Islet of Langerhans (tissue), 1 donor: Measurements from ENCODE around the gene TAC4.

Source experiments
- FAIRE-seq: peaks from one replicate; lab custom pipeline; 2011; peaks lifted over from hg19 to GRCh38; lab: Jason Lieb, UNC

Gene TAC4, protein sequence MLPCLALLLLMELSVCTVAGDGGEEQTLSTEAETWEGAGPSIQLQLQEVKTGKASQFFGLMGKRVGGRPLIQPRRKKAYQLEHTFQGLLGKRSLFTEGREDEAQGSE

GRCh38 chr17:49848019-49848473, at the start of gene TAC4:
Gene TAC4, minus strand, starts transcription at chr17:49848069. Its CDS starts 52 bp downstream, at chr17:49848017.
- no peak for FAIRE-seq

DNA sequence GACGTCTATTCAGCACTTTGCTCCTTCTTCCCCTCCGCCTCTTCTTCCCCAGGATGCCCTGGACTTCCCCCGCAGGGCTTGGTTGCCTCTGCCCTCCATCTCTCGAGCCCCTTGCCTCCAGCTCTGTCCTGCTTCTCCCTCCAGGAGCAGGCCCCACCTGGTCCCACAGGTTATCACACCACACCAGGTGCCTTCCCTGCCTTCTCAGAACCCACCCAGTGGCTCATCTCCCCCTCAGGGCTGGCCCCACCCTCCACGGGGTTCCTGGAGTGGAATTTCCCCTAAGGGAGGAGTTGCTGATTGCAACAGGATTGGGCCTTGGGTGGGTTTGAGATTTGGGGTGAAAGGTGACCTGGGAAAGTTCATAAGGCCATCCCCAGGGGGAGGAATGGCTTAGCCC, 49.0 kb upstream of the TAC4 start:
- no peak for FAIRE-seq

- FAIRE-seq = no peak
These were observed 48.4 kb upstream of the TAC4 start for GRCh38 chr17:49896222-49896621.

GRCh38 chr17:49895812-49896211, 47.9 kb upstream of the TAC4 start:
- FAIRE-seq = no peak

- no peak for FAIRE-seq
These were observed 46.9 kb upstream of the TAC4 start for GRCh38 chr17:49894761-49895160.

DNA sequence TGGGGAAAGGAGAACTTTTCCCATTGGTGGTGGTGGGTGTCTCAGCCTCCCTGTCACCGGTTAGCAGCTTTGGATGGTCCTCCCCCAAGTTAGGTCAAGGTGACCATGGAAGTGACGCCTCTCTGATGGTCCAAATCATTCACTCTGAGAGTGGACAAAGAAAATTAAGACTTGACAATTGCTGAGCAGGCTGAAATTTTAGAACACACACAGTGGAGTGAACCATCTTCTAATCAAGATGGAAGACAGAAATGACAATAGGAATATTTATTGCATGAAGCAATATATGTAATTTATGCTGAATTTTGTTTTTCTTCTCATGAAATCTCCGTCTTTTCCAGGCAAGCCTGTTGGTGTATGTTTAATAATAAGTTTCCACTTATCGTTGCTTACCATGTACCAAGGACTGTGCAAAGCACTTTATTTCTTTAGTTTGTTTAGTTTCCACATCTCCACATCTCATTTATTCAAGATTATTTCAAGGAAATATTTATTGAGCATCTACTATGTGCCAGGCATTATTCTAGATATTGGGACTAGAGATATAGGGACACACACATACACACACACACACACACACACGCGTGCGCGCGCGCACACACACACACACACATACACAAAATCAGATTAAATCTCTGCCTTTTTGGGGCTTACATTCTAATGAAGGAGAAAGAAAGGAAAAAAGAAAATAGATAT, 44.0 kb upstream of the TAC4 start:
- no peak for FAIRE-seq

DNA sequence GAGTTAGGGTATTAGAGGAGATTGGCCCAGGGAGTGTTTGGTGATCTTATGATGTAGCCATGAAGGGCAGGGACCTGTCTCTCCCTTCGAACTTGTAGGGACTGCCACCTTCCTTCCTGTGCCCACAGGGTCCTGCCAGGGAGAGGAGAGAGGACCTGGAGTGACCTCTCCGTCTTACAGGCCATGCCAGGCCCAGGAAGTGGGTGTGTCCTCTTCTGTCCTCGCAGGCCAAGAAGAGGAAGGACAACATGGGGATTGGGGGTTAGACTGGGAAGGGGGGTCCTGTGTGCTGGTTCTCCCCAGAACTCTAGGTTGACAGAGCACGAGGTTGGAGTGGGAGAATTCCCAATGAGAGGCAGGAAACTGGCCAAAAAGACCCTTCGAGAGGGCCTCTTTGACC, 43.4 kb upstream of the TAC4 start:
- no peak for FAIRE-seq

- FAIRE-seq = no peak
These were observed 43.0 kb upstream of the TAC4 start for GRCh38 chr17:49890852-49891251.

- no peak for FAIRE-seq
These were observed 42.4 kb upstream of the TAC4 start for GRCh38 chr17:49890077-49890821.

- no peak for FAIRE-seq
These were observed 41.6 kb upstream of the TAC4 start for GRCh38 chr17:49889500-49889899.

DNA sequence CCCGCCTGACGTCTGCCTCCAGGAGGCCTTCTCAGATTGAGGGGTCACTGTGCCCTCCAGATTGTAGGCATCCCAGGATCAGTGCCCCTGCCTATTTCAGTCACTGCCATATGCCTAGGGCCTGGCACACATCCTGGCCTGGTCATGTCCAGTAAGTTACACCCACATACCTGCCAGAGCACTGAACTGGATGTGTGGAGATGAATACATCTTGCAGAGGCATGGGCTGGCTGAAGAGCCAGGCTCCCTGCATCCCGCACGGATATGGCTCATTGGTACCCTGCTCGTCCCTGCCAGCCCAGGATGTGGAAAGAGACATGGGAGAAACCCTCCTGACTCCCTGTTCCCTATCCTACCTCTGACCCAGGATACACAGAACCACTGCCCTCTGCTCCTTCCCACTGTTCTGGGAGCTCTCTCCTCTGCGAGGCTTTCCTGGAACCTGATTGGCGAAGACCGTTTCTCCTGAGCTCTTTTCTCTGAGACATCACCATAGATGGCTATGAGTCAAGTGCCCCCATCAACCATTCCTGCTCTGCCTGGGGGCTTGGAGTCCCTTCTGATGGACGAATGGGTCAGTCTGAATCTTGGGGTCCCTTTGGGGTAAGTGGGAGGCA, 40.0 kb upstream of the TAC4 start:
- no peak for FAIRE-seq

DNA sequence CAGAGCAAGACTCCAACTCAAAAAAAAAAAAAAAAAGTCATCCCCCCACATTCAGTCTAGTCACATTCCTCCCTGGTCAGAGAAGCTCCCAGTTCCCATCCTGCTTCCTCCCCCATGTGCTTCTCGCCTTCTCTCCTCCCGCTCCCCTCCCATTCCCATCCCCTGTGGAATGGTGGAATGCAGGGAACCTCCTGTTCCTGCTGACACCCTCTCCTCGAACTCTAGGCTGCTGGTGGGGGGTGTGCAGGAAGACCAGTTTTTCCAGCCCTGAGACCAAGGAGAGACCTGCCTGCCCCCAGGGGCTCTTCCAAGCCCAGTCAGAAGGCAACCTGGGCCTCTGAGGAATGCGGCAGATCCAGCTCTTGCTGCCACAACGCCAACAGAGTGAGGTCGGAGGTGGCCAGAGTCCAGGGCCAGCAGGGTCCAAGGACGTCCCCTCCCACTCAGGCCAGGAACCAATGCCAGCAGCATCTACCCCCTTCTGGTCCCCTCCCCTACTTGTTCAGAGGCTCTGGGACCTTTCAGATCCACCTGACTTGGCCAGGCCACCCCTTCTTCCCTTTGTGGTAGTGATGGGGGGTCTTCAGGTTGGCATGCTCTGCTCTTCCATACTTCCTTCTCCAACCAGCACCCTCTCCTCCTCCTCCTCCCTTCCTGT, 39.3 kb upstream of the TAC4 start:
- FAIRE-seq = no peak

DNA sequence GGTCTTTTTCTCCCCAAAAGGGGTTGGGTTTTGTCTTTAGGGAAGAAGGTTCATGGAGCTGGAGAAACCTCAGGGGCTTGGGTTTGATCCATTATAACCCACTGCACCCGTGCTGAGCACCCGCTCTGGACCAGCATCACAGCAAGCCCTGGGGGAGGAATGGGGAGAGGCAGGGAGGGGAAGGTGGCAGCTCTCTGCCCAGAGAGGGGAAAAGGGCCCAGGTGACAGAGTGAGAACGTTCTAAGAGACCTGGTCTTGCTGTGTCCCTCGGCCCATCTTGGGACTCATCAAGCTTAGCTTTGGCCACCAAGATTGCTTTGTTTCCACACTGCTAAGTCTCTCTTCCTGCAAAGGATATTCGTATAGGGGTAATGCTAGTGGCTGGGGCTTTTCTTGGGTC, 38.2 kb upstream of the TAC4 start:
- FAIRE-seq = no peak

DNA sequence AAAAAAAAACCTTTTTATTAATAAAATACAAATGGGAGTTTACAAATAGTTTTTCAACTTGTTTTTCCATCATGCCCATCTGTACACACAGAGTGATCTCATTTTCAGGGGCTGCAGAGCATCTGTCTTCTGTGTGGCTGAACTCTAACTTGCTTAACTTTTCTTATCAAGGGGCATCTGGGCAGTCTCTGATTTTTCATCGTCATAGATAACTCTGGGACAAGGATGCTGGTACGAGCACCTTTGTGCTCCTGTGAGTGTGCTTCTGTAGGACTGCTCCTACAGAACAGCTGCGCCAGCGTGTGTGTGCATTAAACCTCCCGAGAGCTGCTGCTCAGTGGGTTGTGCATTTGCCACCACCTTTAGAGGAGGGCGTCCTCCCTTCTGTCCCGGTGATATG, 34.6 kb upstream of the TAC4 start:
- FAIRE-seq = no peak

GRCh38 chr17:49881054-49881402, 33.2 kb upstream of the TAC4 start:
- FAIRE-seq = no peak

GRCh38 chr17:49880291-49881053, 32.6 kb upstream of the TAC4 start:
- FAIRE-seq = no peak

DNA sequence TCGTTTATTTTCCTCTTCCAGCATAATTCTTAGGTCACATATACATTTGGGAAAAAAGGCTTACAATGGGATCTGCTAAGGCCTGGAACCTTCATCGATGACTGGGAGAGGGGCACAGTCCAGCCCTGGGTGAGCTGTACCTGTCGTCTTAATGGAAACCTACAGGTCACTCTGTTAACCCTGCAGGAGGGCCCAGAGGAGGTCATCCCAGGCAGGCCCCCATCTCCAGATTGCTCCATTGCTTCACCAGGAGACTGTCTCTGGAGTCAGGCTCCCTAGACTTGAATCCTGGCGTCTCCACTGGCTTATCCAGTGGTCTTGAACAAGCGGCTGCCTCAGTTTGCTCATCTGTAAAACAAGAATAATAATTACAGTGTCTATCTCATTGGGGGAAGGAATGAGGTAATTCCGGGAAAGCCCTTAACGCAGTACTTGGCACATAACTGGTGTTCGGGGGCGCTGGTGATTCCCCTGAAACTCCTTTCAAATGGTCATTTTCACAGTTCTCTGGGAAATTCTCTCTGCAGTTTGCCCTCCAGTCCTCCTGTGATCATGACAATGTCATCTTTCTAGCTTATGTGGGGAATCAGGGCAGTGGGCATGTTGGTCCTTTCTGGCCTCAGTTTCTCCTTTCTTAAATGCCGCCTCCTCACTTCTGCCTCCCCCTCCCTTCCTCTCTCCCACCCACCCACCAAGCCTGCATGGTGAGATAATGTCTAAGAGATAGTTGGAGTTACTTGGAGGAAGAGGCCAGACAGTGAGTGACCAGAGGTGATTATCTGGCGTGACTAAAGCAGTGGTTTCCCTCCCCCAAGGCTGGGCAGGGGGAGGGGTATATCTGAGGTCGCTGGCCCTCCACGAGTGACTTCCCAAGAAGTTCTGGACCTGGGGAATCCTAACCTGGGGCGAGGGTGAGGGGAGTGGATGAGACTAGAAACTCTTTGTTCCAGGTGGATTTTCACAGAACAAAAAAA, 31.3 kb upstream of the TAC4 start:
- FAIRE-seq = no peak

- FAIRE-seq = no peak
These were observed 27.8 kb upstream of the TAC4 start for GRCh38 chr17:49875685-49876084.

DNA sequence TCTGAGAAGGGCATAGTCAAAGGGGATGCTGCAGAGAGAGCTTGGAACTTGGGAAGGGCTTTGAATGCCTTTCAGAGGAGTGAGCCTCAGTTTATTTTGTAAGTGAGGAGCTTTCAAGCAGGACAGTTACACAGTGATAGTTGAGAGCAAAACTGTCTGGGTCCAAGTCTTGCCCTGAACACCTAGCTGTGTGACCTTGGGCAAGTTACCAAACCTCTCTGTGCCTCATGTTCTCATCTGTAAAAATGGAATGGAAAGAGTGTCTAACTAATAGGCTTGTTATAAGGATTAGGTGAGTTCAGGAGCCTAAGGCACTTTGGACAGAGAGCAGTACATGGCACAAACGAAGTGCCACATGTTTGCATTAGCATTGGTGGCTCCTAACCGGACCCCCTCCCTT, 27.0 kb upstream of the TAC4 start:
- no peak for FAIRE-seq

- FAIRE-seq = no peak
These were observed 26.1 kb upstream of the TAC4 start for GRCh38 chr17:49873926-49874325.

- no peak for FAIRE-seq
These were observed 25.6 kb upstream of the TAC4 start for GRCh38 chr17:49873466-49873865.
